ENCODE results near the gene TFDP2.
"Not testable (repeated sequence)": the region's sequence is repeated elsewhere in the genome, so short reads cannot be mapped to it uniquely, and the experiment has no call there.

The TFDP2 gene

DNA sequence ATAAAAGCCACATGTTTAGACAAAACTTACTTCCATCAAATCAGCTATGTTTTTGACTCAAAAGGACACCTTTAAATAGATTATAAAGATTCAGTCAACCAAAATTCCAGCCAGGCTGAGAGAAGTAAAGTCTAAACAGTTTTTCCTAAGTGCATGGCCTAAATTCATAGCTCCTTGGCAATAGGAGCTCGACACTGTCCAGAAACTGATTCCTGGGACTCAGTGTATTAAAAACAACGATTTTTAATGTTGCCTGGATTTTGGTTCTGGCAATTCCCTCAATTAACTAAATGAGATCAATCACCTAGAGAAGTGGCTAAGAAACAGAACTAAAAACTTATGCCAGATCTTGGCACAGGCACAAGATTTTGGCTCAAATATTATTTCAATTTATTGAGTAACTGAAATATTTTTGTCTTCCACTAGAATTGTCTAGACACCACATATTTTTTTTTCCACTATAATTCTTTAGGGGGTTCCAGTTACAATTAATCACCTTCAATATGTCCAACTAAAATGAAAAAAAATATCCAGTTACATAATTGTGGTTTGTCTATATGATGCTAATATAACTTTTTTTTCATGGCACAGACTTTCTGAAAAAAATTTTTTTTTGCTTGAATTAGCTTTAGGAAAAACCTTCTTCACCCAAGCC is 135.9 kb downstream of the TFDP2 start:
- no peak for DNase-seq

DNA sequence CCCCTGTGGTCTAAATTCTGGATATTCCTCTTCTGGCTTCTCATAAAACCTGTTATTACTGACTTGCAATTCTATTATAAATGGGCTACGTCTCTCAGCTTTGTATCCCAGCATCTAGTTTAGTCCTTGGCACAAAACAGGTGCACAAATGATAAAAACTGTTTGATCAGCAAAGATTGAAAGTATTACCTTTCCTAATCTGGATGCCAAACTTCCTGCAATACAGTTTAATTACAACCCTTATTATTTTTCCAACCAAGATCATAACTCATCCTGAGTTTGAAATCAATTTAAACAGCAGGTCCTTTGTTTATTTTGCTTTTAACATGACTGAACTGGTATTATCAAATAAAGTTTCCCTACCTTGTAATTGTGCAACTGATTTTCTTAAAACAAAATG is 140.3 kb downstream of the TFDP2 start:
- no peak for DNase-seq

GRCh38 chr3:142007710-142008399 is 141.5 kb downstream of the TFDP2 start:
- DNase-seq: no peak

DNA sequence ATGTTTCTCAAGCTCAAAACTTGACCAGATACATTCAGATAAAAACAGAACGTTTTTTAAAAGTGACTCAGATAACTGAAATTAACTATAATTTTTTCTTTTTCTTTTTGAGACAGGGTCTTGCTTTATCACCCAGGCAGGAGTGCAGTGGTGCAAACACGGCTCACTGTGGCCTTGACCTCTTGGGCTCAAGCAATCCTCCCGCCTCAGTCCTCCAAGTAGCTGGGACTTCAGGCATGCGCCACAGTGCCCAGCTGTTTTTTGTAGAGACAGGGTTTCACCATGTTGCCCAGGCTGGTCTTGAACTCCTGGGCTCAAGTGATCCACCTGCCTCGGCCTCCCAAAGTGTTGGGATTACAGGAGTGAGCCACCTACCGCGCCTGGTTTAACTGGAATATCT is 144.4 kb downstream of the TFDP2 start:
- not testable (repeated sequence) for DNase-seq

DNA sequence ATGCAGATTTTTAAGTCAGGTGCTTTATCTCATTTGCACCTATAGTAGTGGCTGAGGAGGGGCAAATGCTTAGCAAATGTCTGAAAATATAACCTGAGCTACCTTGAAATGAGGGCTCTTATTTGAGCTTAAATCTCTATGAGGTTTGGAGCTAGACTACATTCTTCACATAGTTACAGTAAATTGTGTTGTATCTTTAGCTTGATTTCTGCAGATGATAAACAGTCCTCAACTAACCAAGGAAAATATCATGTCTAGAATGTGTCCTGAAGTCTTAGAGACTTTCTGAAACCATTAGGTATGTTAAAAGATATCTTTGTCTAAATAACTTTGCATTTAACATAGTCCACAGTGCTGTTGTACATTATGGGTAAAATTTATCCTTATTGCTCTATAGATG is 145.3 kb downstream of the TFDP2 start:
- DNase-seq: no peak

GRCh38 chr3:142003291-142003690 is 146.1 kb downstream of the TFDP2 start:
- DNase-seq: no peak

GRCh38 chr3:142000325-142000870 is 148.9 kb downstream of the TFDP2 start:
- DNase-seq: no peak

DNA sequence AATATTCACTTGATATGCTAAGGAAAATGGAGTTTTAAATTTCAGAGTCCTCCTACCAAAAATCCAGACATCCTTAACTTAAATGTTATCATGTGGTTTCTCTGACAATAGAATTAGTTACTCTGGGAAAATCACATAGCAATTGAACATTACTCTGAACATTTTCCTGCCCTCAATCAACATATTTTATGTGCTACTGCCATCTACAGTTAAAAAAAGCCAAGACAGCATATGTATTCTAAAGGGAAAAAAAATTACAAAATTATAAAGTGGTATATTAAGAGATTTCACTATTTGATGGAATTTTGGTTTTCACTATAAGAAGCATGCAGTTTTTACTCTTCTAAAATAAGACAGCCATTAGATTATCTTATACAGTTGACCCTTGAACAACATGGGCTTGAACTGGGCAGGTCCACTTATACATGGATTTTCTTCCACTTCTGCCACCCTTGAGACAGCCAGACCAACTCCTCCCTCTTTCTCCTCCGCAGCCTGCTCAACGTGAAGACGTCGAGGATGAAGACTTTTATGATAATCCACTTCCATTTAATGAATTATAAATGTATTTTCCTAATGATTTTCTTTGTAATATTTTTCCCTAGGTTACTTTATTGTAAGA is 150.6 kb downstream of the TFDP2 start:
- DNase-seq: peak; percentile 7

DNA sequence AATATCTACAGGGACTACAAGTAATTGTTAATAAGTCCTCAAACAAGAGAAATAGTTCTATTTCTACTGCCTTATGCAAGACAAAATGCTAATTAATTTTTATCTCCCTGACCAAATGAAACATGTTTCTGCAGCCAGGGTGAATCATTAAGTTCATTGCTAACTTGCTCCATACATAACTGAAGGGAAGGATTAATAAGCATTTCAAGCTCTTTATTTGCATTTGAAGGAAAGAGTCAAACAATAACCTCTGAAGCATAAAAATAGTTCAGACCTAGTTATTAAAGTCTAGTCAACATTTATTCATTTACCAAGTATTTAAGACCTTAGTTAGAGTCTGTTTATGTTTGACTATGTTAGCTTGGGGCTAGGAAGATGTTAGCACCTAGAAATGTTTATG is 152.9 kb downstream of the TFDP2 start:
- DNase-seq: no peak

DNA sequence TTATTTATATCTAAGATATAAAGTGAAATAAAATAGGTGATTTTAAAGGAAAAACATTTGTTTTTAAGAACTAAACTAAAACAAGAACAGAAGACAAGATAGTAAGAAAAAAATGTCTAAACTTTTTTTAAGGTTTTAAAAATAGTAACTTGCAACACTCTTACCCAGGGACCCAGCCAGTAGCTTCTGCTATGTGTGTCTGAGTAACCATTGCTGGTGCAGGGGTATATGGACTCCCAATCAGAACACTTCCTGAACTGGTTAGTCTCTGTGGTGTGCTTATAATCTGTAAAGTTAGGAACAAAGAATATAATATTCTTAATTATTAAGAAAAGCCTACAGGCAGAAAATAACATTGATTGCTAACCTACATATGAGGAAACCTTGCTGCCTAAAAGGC is 154.5 kb downstream of the TFDP2 start:
- no peak for DNase-seq

GRCh38 chr3:141992512-141992911 is 156.8 kb downstream of the TFDP2 start:
- no peak for DNase-seq

GRCh38 chr3:141986548-141987107 is 162.7 kb downstream of the TFDP2 start:
- DNase-seq: no peak

DNA sequence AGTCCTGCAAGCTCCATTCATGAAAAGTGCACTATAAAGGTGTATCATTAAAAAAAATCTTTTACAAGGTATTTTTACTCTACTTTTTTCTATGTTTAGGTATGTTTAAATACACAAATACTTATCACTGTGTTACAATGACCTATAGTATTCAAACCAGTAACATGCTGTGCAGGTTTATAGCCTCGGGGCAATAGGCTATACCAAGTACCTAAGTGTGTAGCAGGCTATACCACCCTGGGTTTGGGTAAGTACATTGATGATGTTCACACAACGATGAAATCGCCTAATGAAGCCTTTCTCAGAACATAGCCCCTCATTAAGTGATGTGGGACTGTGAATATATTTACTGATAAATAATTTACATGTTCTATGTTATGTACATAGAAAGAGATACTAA is 168.3 kb downstream of the TFDP2 start:
- DNase-seq: no peak

GRCh38 chr3:141979050-141979671 is 170.2 kb downstream of the TFDP2 start:
- no peak for DNase-seq

GRCh38 chr3:141974777-141975176 is 174.6 kb downstream of the TFDP2 start:
- not testable (repeated sequence) for DNase-seq

DNA sequence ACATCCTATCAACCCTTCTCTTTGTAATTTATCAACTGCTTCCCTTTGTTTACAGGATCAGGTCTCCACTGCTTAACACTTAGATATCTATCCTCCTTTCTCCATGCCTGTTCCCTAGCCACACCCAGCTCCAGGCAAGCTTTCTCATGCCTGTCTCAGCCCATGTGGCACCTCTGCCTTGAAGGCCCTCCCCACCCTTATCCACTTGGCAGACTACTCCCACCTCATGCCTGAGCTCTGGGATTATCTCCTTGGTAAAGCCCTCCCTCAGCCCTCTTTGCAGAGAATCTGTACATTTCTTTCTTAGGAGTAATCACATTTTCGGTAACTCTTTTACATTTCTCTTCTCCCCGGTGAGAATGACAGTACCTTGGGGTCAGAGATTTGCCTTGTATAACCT is 176.9 kb downstream of the TFDP2 start:
- no peak for DNase-seq

DNA sequence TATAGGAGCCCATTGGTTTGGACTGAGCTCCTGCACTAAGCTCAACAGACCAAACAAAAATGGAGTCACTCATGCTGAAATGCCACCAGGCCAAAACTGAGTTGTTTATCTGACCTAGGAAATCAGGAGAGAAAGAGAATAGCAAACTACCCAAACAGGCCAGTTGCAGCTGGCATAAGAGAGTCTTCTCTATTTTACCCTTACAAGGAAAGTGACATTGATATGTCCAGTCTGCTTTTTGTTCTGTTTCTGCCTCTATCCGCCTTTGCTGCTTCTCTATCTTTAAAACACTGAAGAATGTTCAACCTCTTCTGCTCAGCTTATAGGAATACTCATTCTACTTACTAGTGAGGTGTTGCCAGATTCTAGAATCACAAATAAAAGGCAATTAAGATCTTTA is 177.8 kb downstream of the TFDP2 start:
- no peak for DNase-seq

- DNase-seq: no peak
Measured at GRCh38 chr3:141969711-141970110, 179.6 kb downstream of the TFDP2 start.

GRCh38 chr3:141965471-141965870 is 183.9 kb downstream of the TFDP2 start:
- no peak for DNase-seq

- no peak for DNase-seq
Measured at GRCh38 chr3:141963301-141963700, 186.0 kb downstream of the TFDP2 start.

- DNase-seq: no peak
Measured at GRCh38 chr3:141960731-141961130, 188.6 kb downstream of the TFDP2 start.

DNA sequence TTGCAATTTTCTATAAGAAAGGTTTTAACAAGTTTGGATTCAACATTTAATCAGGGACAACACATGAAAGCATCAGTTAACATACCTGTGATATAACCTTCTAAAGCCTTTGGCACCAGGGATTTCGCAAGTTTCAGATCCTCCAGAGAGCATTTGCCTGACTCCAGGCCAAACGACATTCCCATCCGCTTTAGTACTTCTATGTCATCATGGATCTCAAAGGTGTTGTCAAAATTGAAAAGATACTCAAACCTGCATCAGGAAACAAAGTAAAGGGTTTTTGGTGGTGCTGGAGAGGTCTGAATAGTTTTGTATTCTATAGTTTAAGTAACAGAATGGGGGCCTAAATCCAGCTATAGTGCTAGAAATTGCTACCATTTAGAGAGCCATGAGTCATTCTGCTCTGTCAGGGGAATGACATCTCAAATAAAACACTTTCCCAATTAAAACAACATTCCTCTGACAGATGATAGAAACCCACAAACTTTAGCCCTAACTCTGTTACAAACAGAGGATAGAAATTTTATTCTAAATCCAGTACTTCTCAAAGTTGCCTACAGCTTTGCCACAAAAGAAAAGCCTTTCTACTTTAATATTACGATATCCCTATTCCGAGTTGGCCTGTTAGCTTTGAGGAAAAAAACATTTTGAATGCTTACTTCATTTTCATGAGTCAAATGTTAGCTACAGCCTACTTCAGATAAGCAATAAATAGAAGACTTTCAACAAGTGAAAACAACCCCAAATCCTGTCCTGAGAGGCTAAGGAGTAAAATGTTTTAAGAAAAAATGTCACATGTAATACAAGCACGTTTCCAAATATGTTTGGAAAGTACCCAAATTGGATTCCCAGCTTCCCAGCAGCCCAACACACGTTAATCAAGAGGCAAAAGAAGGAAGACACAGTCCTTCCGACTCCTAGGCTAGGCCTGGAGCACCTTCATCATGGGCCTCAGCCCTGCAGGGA is 189.5 kb downstream of the TFDP2 start:
- no peak for DNase-seq

All from CD4-positive, alpha-beta T cell treated with Interleukin-12 subunit alpha and Interleukin-12 subunit beta, for 1 hour (primary cell).